A673 (cell line): ENCODE measurements around the gene GJE1.

Experiments used
- EZH2 ChIP-seq: fragments of 200-600 bp; sonication (generic); IDR thresholded peaks from 2 replicates; pipeline ENCODE4 v1.6.1; 2017; ENCODE audit warnings: borderline replicate concordance, low read depth, mild to moderate bottlenecking, mixed read lengths, antibody characterized with exemption, low read length; ENCODE audit not compliant: poor library complexity, severe bottlenecking
- TF ChIP-seq, protein P1 (sequence below): fragments of 300-800, 200-600 bp; sonication (generic); conservative IDR thresholded peaks from 2 replicates; pipeline ENCODE4 v1.5.1; 2017; ENCODE audit warnings: low read depth, mild to moderate bottlenecking, antibody characterized with exemption, low read length, moderate library complexity, mixed read lengths

DNA sequence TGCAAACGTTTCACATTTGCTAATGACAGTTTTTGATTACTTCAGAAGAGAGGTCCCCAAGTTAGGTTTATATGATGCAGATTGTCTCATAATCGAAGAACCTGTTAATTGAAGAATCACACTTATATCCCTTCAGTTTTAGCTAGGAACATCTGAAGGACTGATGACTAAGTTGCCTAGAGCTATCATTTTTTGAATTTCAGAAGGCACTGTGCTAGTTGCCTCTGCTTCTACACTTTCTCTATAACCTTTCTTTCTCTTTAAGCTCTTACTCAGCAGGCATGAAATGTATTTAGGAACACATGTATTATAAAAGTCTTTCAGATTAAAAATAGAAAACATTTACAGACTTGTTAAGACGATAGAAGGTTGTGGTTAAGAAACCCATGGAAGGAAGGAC lies 14.4 kb upstream of the GJE1 start:
- TF ChIP-seq, protein P1, sequence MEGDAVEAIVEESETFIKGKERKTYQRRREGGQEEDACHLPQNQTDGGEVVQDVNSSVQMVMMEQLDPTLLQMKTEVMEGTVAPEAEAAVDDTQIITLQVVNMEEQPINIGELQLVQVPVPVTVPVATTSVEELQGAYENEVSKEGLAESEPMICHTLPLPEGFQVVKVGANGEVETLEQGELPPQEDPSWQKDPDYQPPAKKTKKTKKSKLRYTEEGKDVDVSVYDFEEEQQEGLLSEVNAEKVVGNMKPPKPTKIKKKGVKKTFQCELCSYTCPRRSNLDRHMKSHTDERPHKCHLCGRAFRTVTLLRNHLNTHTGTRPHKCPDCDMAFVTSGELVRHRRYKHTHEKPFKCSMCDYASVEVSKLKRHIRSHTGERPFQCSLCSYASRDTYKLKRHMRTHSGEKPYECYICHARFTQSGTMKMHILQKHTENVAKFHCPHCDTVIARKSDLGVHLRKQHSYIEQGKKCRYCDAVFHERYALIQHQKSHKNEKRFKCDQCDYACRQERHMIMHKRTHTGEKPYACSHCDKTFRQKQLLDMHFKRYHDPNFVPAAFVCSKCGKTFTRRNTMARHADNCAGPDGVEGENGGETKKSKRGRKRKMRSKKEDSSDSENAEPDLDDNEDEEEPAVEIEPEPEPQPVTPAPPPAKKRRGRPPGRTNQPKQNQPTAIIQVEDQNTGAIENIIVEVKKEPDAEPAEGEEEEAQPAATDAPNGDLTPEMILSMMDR: no peak
- no peak for TF ChIP-seq EZH2
